HG03103 (cell line): ENCODE data around the gene GNA14.
"Not testable (repeated sequence)": the region's sequence is repeated elsewhere in the genome, so short reads cannot be mapped to it uniquely, and the experiment has no call there.

ENCODE experiments used
- ATAC-seq: cut with Tn5 transposase; IDR thresholded peaks from one replicate; pipeline ENCODE4 v1.9.1; 2021; ENCODE audit warnings: low read depth; ENCODE audit not compliant: unreplicated experiment

GNA14 gene

GRCh38 chr9:77592476-77592875, 55.6 kb downstream of the GNA14 start:
- no peak for ATAC-seq

DNA sequence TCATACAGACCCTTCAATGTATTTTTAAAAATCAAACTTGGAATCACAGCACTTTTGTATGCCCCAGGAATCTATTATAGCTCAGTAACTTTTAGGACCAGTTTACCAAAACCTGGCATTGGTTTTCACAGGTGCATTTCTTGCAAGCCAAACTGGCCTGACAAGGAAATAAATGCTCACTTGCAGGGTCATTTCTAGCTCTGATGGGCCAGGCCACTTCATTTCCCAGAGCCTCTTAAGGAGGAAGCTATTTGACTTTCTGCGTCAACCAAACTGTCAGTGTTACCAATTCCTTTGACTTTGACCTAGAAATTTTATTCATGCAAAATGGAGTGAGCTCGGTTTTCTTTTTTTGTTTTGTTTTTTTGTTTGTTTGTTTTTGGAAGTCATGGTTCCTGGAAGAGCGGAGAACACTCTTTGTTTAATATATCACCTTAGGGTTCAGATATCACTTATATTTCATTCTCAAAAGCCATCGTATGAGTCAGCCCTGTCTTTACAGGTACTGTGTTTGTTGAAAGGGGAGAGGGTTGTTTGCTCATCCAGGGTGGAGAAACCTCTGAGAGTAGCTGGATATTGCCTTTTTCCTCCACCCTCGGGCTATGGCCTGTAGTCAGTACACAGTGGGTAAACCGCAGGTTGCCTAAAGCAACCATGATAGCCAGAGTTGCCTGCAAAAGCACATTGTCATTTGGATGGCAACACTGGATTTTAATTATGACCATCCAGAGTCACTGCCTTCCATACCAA, 58.9 kb downstream of the GNA14 start:
- no peak for ATAC-seq

DNA sequence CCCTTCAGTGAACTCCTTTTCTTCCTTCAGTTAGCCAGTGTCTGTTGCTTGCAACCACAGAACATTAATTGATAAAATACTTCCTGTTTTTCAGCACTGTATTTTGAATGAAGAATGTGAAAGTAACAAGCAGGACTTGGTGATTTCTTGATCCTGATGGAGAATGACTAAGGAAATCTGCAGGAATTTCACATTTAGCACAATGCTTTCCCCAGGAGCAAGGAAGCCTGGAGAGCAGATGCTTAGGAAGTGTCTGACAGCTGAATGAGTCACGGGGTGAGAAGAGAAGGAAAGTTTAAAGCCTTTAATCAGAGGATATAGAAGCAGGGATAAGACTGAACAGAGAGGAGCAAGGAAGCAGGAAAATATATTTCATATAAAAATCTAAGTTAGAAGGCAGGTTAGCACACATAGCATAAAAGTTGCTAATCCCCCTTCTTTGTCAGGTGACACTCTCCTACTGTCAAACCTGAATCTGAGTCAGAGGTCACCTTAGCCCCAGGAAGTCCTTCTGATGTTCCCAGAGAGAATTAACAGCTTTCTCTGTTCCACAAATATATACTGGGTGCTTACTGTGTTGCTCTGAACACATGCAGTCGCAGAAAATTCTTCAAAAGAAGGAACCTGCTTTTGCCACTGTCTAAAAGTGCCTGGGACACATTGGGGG, 59.7 kb downstream of the GNA14 start:
- no peak for ATAC-seq

DNA sequence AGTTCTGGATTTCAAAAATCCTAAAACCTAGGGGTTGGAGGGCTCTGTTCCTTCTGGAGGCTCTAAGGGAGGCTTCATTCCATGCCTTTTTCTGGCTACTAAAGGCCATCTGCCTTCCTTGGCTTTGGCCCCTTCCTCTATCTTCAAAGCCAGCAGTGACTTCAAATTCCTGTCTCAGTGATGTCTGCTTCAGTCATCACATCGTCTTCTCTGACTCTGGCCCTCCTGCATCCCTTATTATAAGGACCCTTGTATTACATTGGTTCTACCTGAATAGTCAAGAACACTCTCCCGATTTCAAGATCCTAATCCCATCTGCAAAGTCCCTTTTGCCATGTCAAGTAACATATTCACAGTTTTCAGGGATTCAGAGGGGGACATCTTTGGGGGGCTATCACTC, 60.3 kb downstream of the GNA14 start:
- ATAC-seq: no peak

- ATAC-seq: no peak
Measured at GRCh38 chr9:77587042-77587441, 61.1 kb downstream of the GNA14 start.

DNA sequence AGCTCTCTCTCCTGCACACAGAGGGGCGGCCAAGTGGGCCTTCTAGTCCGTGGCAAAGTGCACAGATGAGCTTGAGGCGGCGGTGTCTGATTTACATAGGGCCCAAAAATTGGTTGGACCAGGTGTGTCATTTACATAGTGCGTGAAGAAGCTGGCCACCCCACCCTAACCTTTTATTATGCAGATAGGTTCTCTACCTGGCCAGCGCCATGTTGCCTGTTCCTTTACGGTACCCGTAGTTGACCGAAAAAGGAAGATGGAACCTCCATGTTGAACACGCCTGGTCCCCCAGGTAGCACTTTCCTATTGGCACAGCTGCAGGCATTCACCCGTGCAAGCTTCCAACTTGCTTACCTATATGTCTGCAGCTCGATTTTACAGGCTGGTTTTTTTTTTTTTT, 61.5 kb downstream of the GNA14 start:
- ATAC-seq: no peak

DNA sequence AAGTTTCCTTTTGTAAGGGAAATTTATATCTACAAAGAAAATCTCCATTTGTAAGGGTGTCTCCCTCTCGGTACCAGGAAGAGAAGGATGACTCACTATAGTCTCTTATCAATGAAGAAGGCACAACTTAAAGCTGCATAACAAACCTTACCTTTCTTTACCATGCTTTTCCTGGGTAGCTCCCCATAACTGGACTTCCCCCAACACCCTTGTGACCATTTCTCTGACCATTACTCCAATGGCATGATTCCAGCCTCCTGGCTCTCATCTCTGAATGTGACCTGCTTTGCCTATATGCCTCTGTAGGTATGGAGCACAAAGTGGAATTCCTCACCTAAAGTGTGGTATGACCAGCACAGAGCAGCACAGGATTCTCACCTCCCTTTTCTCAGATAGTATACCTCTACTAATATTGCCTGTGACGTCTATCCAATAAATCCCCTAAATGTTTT, 62.8 kb downstream of the GNA14 start:
- no peak for ATAC-seq

GRCh38 chr9:77584927-77585326, 63.2 kb downstream of the GNA14 start:
- ATAC-seq: not testable (repeated sequence)

- ATAC-seq: no peak
Measured at GRCh38 chr9:77582961-77583576, 65.1 kb downstream of the GNA14 start.

DNA sequence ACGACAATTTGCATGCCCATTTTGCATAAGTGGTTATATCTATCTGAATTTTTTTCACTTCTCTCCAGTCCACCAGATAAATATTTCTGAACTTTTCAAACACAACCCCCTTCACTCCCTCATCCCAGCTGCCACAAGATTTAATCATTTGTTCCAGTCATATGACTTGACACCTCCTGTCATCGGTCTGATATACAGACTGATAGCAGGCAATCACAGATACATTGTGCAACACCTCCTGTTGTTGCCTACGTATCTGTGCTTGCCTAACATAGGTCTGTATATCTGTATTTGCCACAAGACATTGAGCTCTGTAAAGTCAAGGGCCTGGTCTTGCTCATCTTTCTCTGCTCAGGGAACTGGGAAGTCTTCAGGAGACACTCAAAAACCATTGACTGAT, 65.6 kb downstream of the GNA14 start:
- ATAC-seq: no peak

- no peak for ATAC-seq
Measured at GRCh38 chr9:77575785-77576184, 72.3 kb downstream of the GNA14 start.

DNA sequence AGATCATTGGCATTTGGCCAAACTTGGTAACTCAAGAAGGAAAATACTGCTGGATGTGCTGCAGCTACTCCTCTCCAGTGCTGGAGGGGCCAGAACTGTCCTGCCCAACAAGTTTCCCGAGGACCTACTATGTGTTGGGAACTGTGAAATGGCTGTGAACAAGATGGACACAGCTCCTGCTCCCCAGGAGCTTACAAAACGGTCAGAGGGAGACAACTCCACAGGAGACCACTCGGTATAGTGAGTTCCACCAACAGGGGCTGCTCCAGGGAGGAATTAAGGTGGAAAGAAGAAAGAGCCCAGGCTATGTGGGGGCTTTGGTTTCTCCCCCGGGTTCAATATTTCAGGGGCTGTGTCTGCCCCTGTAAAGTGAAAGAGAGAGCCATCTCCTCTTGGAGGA, 78.8 kb downstream of the GNA14 start:
- ATAC-seq: no peak

DNA sequence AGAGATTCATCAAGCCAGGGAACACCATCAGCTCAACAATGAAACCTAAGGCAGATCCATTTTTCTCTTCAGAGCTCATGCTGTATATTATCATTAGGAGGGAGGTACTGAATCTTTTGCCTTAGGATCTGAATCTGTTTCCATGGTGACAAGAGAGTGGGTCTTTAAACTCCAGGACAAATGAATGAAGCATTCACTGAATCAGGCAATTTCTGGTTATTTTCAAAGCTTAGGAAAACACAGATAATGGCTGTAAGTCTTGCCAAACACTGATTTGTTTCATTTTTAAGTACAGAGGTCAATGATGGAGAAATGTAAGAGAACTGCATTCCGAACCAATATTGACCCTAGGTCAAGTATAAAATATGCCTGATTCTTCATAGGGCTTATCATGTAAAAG, 84.9 kb downstream of the GNA14 start:
- ATAC-seq: no peak

GRCh38 chr9:77562019-77562748, 85.9 kb downstream of the GNA14 start:
- ATAC-seq: no peak

DNA sequence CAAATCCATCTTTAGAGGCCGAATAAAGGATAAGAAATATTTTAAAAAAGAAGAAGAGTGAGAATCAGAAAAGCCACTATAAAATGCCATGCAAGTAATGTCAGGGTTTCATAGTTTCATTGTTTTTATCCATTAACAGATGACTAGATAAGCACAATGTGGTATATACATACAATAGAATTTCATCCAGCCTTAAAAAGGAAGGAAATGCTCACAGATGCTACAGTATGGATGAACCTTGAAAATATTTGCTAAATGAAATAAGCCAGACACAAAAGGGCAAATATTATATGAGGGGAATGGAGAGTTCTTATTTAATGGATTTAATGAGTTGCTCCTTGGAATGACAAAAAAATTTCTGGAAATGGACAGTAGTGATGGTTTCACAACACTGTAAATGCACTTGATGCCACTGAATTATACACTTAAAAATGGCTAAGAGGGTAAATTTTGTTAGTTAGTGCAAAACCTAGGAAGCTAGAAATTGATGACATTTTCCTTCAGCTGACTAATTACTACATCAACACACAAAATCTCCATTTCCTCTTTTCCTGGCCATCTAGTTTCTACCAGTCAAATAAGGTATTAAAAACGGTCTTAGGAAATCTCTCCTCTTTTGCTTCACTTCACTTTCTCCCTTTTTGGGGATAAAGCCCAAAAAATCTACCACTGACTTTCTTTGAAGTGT, 86.6 kb downstream of the GNA14 start:
- no peak for ATAC-seq

DNA sequence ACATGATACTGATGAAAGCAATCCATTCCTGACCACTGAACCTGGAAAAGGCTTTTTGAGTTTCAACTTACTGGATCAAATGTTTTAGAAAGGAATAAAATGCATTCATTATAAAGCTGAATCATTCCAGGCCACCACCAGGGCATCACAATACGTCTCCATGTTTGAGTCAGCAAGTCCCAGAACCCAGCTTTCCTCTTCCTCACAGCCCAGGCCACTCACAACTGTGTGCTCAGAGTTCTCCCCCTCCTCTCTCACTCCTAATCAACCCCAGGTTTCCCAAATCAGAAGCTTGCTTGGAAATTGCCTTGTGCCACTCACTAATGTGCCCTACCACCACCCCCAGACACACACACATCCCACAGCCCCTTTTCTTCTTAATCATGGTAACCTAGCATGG, 91.7 kb downstream of the GNA14 start:
- ATAC-seq: no peak

GRCh38 chr9:77554586-77555105, 93.5 kb downstream of the GNA14 start:
- no peak for ATAC-seq

GRCh38 chr9:77547106-77547730, 100.9 kb downstream of the GNA14 start:
- no peak for ATAC-seq

DNA sequence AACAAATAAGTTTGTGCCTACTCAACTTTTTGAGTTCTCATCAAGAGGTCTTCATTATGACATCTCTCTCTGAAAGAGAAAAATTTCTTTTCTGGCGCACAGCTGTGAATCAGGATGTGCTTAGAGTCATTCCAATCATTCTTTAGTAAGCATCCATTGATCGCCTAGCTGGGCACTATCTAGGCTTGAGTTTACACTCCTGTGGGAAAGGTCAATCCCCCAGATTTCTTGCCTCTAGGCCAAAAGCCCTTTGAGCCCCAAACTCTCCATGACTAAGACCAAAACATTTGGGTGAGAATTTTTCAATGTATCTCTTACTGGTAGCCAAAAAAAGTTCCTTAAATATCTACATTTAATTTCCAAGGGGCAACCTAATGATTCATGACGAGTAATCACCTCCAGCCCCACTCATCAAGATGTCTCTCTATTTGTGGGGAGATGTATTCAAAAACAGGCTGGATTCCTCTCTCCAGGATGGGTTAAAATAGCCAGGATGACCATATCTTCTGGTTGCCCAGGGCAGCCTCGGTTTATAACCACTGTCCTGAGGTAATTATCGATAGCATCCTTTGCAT, 101.7 kb downstream of the GNA14 start:
- no peak for ATAC-seq

DNA sequence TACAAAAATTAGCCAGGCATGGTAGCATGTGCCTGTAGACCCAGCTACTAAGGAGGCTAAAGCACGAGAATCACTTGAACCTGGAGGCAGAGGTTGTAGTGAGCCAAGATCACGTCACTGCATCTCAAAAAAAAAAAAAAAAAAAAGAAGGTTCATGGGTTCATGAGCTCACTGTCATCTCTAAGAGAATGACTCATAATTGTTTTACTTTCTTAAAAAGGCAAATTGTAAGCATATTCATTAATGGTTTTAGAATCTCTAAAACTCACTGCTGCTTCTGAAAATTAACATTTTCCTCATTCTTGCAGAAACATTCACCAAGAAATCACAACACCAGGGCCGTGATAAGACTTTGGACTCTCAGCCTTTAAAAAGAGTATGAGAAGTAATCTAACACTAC, 103.6 kb downstream of the GNA14 start:
- ATAC-seq: no peak
